Suppressor macrophage treated with lipopolysaccharide for 1 hour (primary cell): ENCODE data around the gene GALNT10.

Experiments used
- DNase-seq, 3 donors: peaks; one replicate each; pipeline ENCODE4 v3.0.0-alpha.2; 2020 to 2022

Gene GALNT10

DNA sequence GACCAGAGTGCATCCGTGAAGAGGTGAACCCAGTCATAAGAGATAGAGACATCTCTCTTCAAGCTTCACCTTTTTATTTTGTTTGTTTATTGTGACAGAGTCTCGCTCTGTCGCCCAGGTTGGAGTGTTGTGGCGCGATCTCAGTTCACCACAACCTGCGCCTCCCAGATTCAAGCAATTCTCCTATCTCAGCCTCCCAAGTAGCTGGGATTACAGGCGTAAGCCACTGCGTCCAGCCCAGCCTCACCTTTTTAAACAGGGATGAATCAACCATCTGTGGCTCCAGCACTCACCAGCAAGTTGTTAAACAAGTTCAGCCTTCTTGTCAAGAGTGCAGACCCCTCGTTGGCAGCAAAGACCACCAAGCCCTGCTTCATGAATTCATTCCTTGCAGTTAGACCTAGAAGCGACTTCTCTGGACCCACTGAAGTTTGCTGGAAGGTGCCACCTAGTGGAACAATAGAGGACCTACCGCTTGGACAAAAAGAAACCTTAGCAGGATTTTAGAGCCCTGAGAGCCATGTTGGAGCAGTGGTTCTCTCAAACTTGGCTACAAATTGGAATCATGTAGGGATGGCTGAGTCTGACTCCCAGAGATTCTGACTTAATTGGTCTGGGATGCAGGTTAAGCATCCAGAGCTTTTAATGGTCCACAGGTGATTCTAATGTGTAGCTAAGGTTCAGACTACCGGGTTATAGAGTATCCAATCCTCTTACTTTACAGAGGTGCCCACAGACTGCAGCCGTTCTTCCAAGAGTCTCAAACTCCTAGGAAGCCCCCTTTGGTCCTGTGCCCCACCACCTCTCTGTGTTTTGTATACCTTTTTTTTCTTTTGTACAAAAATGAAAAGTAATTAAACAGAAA lies 10.5 kb upstream of the GALNT10 start:
- peak; percentile 66 to 73 (median 72) for DNase-seq

DNA sequence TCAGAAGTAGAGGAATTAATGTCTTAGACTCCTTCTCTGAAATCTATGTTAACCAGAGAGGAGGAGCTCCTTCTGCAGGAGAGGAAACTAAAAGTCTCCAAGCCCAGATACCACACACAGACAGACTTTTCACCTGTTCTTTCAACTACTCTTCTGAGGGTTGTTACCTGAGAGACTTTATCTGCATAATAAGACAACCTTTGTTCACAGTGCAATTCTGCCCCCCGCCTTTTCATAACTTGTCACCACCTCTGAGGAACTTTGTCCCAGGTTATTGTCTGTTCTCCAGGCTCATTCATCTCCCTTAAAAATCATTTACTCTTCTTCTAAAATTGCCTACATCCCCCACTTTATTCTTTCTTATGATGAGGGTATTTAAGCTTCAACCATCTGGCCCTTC lies 9.4 kb upstream of the GALNT10 start:
- DNase-seq, result no peak

DNA sequence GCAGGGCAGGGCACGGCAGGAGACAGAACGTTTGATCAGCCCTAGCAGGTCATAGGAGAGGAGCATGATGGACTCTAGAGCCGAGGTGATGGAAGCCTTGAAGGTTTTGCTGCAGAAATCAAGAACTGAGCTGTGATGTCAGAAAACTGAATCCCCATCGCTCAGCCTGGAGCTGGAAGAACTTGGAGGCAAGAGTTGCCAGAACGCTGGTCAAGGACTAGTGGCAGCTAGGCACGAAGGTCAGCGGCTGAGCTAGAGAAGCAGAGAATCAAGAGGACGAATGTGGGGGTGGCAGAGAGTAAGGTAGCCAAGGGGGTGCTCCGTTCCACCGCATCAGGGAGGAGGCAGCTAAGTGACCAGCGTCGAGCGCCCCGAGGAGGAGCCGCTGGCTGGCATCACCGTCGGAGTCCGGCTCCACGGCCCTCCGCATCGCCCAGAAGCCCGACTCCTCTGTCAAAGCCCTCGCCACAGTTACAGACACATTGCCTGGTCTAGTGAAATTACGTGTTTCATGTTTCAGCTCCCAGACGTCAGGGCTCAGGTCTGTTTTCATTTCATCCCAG lies 1.2 kb upstream of the GALNT10 start:
- DNase-seq, result peak in 1 of 3 donors; percentile 31

DNA sequence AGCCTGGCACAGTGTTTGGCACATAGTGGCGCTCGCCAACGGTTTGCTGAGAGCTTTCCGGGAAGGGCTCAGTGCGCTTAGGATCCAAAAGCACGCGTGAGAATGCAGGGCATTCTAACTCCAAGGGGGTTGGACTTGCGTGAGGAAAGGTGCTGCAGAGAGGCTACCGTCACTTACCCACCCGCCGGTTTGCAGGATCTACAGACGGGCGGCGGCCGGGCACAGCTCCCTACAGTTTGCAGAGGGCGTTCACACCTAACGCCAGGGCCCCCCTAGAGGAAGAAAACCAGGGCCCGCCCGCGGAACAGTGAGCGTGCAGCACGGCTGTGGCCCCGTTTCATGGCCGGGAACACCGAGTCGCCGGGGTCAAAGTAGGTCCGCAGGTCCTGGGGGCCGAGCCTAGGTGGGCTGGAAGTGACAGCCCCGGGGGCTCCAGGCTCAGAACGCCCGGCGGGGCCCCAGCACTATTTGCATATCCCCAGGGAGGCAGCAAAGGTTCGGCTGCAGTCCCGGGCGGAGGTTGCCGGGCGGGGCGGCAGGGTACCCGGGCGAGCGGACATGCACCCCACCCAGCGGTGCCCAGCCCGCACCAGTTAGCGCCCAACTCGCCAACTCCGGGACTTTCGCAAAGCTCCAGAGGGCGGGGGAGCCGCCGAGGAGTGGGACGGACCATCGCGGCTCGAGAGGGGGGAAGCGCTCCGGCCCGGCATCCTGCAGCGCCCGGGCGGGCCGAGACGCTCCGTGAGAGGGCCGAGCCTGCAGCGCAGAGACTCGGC lies 526 bp upstream of the GALNT10 start:
- DNase-seq, result peak; percentile 89 to 93 (median 92)

DNA sequence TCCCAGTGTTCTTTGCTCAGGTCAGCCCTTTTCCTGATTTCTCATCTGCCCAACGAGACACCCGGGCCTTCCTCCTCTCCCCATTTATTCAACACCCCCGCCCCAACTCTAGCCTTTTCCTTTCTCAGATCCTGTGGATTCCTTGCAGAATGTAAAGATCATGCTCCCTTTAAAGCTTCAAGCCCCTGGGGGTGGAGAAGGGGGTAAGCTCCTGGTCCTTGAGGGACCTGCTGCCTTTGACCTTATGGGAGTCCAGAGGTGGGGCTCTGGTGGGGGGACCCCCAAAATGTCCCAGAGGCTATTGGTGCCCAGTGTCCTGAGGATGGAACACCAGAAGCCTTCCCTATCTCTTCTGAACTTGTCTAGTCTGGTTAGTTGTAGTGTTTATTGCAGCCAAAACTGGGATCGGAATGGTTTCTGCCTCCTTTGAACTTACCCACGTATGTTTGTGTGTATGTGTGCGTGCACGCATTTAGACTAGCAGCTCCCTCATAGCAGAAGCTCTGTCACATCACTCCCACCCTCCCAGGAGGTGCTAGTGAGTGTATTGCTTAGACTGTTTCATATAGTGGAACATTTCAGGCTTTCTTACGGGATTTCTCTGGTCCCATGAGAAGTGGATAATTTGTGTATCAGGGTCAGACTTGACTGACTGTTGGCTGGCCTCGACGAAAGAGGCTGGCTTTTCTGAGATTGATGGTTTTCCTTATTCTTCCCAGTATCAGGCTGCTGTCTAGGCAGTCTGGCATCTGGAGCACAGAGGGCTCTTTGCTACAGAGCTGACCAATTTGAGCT lies 1.1 kb downstream of the GALNT10 start:
- no peak for DNase-seq

DNA sequence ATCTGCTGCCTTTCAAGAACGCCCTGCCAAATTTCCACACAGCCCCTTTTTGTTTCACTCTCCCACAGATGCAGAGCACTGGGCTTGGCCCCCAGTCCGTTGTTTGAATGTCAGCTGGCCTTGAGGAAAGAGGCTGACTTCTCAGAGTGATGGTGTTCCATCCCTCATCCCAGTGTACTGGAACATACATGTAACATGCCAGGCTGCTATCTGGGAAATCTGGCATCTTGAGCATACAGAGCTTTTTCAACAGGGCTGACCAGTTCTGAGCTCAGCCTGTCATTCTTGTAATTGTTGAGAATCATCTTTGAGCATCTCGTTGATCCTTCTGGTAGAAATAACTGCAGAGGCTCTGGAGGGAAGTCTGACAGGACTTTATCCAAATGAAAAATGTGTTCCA lies 2.8 kb downstream of the GALNT10 start:
- DNase-seq, result no peak

DNA sequence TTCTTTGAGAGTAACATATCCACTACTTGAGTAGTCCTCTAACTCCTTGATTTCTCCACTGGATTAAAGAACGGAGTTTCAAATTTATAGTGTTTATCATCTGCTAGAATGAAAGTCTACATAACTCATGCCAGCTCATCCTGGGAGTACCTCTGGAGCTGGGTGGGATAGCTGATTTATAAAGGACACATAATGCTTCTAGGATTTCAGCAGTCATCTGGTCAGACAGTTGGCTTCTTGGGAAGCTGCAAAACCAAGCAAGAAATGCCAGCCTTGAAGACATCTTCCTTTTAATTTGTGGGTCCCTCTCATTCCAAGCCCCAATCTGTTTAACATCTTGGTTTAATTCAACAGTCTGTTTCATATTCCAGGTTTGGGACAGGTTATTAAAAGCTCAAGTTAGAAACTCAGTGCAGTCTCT lies 3.2 kb downstream of the GALNT10 start:
- no peak for DNase-seq

DNA sequence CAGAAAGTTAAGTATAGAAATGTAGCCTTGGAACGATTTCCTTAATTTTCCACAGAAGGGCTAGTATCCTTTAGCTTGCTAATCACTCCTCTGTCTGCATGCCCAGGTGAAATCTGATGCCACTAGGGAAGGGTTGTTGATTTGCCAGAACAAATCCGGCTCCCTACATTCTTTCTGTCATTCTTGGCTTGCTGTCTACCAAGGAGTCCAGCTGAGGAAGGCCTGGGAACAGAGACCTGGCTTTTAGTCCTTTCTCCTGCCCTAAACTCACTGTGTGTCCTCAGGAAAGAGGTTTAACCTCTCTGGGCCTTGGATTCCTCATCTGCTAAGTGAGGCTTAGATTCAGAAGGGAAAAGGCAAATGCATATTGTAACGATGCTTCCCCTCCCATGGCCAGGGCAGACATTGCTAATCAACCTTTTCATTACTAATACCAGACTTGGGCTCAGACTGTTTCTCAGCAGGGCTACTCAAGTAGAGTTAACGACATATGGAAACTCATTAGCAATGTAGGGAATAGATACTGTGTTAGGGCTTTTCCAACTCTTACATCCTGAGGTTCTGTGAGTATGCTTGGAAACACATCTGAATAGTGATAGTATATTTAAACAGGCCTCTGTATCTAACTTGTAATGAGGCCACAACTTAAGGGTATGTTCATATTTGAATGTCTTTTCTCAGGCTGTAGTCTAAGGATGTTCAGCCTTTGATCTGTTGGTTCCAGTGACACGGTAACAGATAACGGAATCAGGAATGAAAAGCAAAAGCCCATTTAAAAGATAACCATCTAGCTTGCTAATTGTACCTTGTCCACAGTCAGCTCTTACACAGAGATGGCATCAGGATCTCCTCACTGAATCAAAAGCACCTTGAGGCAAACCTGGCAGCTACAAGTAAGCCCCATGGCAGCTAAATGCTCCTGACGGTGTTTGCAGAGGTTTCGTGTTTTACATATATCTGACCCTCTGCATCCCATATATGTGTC lies 4.1 kb downstream of the GALNT10 start:
- DNase-seq, result no peak

DNA sequence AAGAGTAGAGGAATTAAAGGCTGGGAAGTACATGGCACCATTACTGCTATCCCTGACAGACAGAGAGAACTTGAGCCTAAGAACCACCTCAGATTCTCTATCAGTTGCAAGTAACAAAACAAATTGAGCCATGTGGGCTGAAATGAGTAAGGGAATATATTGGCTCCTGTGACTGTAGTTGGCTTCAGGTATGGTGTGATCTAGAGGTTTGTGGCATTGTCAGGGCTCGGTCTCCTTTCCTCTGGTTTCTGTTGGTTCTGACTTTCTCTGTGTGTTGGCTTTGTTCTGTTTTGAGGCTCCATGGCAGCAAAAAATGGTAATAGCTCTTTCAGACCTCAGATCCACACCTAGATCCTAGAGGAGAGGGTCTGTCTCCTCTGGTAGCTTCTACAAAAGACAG lies 5.7 kb downstream of the GALNT10 start:
- DNase-seq, result no peak

DNA sequence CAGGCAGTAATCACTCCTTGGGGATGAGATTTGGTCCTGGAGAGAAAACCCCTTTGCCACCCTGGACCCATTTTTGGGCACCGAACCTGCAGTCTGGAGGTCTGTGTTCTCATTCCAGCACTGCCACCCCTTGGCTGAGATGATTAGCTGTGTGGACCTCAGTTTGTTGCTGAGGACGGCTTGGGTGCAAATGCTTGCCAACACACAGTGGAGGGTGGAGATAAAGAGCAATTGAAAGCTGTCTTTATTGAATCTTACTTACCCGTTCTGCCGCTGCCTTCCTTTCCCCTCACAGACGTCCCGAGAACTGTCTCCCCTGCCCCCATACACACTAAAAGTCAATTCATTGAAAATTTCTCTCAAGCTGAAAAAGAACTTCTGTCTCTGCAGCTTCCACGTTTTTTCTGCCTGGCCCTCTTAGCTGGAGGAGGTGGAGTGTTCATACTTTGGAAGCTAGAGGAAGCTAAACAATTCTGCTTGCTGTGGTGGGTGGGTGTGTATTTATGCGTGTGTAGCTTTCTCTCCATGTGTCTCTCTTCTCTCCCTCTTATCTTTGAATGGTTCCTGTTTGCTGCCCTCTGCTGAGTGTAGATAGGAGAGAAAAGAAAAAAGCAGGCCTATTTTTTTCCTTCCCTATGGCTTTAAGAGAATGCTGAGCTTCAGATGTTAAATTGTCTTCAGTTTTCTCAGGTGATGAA lies 6.6 kb downstream of the GALNT10 start:
- peak; percentile 18 to 28 (median 21) for DNase-seq

DNA sequence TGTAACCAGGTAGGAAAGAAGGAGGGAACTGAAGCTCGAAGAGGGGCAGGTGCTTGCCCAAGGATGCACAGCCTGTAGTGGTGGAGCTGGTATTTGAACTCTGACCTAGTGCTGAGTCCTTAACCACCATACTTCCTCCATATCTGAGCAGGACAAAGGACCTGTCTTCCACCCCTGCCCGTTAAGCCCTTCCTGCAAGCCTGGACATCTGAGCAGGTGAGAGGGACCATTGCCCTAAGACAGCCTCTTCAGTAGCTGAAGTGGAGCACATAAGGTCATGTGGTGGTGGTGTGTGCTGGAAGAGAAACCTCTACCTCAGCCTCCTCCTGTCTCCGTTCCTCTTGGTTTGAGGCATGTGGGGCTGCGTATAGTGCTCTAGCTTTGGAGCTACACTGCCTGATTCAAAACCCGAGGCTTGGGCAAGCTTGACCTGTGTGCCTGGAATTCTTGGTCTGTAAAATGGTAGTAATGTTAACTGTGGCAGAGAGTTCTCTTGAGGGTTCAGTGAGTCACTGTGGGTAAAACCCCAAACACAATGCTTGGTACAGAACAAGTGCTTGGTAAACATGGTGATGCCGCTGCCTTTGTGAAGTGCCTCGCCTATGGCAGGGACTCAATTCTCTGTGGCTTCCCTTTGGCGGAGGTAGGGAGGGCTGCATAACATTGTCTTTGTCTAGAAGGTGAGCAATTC lies 7.4 kb downstream of the GALNT10 start:
- no peak for DNase-seq

DNA sequence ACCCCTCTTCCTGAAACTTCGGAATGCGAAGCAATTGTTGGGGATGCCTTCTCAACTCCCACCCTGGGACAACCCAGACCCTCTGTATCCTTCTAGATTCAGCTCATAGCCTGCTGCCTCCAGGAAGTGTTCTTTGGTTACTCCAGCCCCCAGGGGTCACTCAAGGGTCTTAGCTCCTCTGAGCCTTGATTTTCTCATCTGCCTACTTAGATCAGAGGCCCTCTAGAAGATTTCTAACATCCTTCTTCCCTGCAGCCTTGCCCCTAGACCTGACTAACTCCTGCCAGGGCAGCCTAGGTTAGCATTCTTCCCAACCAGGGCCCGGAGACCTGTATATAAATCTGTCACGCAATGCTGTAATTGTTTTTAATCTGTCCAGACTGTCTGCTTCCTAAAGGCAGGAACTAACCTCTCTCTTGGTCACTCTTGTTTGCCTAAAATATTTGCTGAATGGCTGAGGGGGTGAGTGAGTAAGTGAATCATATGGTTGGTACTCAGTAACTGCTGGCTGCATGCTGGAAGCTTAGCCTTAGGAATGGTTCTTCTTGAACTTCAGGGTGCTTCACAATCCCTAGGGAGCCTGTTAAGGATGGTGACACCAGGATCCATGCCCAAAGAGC lies 8.2 kb downstream of the GALNT10 start:
- no peak for DNase-seq

DNA sequence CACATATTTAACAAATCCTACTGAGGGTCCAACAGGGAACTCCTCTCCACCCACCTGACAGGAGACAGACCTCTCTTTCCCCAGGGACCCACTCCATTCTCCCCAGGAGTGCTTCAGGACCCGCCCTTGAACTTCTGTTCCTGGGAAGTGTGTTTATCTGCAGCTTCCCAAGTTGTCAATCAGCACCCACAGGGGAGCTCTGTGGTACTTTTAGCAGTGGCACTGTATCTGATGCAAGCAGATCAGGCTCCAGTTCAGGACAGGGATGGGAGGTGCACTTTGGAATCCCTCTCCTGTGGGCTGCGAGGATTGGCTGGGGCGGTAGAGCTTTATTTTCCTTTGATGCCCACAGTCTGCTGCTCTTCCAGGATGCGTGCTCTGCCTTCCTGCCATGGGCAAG lies 8.7 kb downstream of the GALNT10 start:
- no peak for DNase-seq

DNA sequence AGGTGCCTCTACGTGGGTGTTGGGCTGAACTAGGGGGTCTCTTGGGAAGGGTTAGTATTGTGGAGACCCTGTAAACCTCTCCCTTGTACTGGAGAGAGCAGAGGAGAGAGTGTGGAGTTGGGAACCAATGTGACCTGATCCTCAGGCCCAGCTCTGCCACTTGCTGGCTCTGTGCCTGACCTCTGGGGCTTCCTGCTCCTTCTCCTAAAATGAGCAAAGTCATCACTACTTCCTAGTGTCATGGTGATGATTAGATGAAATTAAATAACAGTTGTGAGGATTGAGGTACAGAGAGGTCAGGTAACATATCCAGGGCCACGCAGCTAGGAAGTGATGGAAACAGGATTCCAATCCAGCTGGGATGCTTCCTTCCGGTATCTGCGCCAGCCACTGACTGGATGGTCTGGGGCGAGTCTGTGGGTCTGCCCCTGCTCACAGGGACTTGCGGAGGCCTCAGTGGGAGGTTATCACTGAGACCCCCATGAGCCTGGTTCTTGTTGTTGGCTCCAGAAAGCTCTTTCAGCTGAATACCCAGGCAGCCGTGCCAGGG lies 9.2 kb downstream of the GALNT10 start:
- DNase-seq, result no peak

DNA sequence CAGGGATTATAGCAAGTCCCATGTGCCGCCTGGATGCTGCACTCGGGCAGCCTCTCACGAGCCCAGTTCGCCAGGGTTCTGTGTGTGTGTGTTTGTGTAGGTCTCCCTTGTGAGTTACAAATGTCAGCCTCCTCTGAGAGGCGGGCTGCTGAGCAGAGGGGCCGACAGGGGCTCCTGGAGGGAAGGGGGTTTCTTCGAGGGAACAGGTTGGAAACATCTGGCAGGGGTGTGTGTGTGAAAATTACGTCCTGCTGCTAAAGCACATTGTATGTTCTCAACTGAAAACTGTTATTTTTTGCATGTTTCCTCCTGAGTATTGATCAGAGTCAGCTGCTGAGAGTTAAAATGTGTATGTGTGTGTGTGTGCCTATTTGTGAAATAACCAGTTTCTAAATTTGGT lies 9.7 kb downstream of the GALNT10 start:
- no peak for DNase-seq

DNA sequence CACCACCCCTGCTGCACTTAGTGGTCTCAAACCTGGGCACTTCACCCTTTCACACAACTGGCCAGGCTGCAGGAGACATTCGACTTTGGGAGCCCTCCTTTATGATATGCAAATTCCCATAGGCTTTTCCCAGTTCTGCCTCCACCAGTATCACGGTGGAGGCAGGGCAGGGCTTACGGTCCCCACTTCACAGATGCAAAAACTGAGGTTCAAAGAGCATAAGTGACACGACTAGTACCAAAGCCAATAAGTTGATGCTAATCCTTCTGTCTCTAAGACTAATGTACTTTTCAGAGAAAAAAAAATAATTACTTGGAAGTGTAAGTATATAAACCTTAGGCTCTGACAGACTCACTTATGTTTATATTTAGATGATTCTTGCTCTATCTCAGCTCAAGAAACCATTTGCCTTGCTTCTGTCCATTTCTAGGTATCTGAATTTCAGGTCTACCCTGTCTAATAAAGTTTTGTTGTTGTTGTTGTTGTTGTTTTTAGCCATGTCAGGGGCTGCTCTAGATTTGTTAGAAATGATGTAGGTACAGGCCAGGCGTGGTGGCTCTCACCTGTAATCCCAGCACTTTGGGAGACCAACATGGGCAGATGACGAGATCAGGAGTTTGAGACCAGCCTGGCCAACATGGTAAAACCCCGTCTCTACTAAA lies 10.7 kb downstream of the GALNT10 start:
- no peak for DNase-seq

DNA sequence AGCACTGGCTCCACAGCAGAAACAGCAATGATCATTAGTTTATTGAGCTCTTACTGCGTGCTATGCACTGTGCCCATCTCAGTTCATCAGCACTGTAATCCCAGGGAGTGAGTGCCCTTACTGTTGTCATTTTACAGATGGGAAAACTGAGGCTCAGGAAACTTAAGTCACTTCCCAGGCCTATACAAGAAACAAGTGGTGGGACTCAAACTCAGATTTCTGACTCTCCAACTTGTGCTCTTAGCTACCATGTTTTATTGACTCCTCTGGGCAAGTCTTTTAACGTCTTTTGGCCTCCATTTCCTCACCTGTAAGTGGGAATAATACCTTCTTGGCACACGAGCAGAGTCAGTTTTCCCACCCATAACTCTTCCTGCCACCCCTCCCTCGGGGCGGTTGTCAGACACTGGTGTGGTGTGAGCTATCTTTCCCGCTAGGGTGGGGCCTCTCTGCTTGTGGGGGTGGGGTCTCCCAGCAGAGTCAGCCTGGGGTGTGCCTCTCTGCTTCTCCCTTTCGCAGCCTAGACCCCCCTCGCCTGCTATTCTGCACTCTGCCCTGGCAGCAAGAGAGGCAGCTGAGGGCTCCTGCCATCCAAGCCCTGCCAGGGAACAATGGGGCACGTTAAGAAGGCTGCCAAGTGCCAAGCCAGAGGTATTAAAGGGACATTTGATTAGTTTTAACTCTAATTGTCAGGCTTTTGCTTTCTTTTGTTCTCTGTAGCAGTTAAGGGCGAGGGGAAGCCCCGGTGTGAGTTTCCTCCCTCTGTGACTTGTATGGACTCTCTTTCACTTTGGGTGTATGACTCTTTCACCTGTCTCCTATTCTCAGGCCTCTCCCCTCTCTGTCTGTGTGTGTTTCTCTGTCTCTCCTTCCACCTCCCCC lies 12.1 kb downstream of the GALNT10 start:
- DNase-seq, result no peak
